Measurements from ENCODE around the gene EGFR. TPM values are rescaled to one million over a fixed set of nuclear protein-coding genes. Genes with fewer than 3 reads are reported as not detected.

The EGFR gene
- polyA plus RNA-seq, 1 of the 3 experiments (the other 2 are of a cell fraction) = 37.6 TPM

DNA sequence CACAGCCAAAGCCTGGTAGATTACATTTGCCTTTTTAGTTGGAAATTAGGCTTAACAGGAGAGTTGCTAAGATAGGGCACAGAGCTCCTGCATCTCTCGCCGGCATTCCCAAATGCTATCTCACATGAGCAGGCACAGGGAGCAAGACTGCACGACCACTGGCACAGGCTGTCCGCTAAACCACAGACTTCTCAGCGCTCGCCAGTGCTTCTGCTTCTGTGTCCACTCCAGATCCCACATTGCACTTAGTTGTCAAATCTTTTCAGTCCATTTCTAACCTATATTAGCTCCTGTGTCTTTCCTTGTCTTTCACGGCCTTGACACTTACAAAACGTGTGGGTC, 138.9 kb downstream of the EGFR start (continued):
- TF ChIP-seq FOXM1 (IDR thresholded peaks at IDR 0.05; ENCODE audit: low read depth) = no peak
- no peak for TF ChIP-seq RXRA (IDR thresholded peaks at IDR 0.05; ENCODE audit: borderline replicate concordance, low read depth)
- TF ChIP-seq, protein P1, sequence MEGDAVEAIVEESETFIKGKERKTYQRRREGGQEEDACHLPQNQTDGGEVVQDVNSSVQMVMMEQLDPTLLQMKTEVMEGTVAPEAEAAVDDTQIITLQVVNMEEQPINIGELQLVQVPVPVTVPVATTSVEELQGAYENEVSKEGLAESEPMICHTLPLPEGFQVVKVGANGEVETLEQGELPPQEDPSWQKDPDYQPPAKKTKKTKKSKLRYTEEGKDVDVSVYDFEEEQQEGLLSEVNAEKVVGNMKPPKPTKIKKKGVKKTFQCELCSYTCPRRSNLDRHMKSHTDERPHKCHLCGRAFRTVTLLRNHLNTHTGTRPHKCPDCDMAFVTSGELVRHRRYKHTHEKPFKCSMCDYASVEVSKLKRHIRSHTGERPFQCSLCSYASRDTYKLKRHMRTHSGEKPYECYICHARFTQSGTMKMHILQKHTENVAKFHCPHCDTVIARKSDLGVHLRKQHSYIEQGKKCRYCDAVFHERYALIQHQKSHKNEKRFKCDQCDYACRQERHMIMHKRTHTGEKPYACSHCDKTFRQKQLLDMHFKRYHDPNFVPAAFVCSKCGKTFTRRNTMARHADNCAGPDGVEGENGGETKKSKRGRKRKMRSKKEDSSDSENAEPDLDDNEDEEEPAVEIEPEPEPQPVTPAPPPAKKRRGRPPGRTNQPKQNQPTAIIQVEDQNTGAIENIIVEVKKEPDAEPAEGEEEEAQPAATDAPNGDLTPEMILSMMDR (IDR thresholded peaks at IDR 0.05) = no peak

DNA sequence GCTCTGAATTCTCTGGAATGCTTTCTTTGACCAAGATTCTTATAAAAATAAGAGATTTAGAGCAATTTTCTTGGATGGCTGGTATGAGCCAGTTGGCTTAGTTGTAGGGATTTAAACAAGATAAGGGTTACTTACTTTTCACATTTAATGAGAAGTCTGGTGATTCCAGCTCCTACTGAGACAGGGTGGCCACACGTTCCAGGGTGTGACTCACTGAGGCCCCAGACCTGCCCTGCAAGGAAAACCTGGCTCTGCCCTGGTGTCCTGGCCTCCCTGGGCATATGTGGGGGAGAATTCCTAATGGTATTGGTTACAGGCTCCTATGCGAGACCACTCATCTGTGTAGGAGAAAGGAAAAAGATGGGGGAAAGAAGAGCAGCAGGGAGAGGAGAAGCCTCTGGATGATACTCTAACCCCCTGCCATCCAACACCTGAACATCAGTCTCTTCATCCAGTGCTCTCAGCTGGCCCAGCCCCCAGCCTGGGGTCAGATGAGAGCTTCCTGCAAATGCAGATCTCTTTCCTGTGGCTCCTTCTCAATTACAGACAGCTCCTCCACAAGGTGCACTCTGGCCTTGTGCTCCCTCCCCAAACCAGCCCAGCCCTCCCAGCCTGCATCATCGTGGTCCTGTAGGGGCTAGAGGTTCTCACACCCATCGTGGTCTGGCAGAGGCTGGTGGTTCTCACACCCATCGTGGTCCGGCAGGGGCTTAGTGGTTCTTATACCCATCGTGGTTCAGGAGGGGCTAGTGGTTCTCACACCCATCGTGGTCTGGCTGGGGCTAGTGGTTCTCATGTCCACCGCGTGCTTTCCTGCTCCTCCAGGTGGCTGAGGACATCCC, 139.9 kb downstream of the EGFR start:
- TF ChIP-seq FOXM1 (IDR thresholded peaks at IDR 0.05; ENCODE audit: low read depth) (no peak), TEAD4 (IDR thresholded peaks at IDR 0.05; ENCODE audit: borderline replicate concordance, insufficient read depth) (no peak), EP300 (IDR thresholded peaks at IDR 0.05; ENCODE audit: borderline replicate concordance in 1 of 2, low read depth in 1 of 2, low read length in 1 of 2) (no peak)
- TF ChIP-seq, protein P2, sequence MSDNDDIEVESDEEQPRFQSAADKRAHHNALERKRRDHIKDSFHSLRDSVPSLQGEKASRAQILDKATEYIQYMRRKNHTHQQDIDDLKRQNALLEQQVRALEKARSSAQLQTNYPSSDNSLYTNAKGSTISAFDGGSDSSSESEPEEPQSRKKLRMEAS (IDR thresholded peaks at IDR 0.05; ENCODE audit: low read depth) = no peak
- TF ChIP-seq, protein P3, sequence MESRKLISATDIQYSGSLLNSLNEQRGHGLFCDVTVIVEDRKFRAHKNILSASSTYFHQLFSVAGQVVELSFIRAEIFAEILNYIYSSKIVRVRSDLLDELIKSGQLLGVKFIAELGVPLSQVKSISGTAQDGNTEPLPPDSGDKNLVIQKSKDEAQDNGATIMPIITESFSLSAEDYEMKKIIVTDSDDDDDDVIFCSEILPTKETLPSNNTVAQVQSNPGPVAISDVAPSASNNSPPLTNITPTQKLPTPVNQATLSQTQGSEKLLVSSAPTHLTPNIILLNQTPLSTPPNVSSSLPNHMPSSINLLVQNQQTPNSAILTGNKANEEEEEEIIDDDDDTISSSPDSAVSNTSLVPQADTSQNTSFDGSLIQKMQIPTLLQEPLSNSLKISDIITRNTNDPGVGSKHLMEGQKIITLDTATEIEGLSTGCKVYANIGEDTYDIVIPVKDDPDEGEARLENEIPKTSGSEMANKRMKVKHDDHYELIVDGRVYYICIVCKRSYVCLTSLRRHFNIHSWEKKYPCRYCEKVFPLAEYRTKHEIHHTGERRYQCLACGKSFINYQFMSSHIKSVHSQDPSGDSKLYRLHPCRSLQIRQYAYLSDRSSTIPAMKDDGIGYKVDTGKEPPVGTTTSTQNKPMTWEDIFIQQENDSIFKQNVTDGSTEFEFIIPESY (IDR thresholded peaks at IDR 0.05; ENCODE audit: borderline replicate concordance, low read depth) = no peak
- H3K27ac ChIP-seq (ENCODE audit: low read depth in 2 of 2, low read length in 1 of 2) = peak overlapping the region in 1 of 2 experiments; percentile 30; a peak in 2 of 4 replicates
- H2AFZ ChIP-seq (ENCODE audit: low read depth) = no peak overlapping the region
- H4K20me1 ChIP-seq (ENCODE audit: insufficient read depth) = no peaks in the 10 kb centered on the region
- H3K4me1 ChIP-seq (ENCODE audit: control insufficient read depth in 1 of 2, insufficient read depth in 2 of 2, low read depth in 1 of 2, low read length in 1 of 2) = peaks cover 4 to 6% of the 10 kb centered on the region in 2 experiments; a peak in 1 of 4 replicates
- no peak overlapping the region for H3K4me2 ChIP-seq
- WGBS (ENCODE audit: low lambda C conversion rate) = 80% methylated on average over 8 of the region's 10 CpGs
- CTCF ChIA-PET = interaction anchor here (1.0 to 1.1 kb wide), 3 partner anchors 15 to 96 kb away, joined by 3 to 5 read pairs (median 3); no protein-coding TSS in a partner anchor
- DNase-seq = no peak
- no peak overlapping the region for H3K9ac ChIP-seq
- peaks cover 84 to 88% of the 10 kb centered on the region in 2 experiments for H3K36me3 ChIP-seq (replicated peaks in 1 of 2; ENCODE audit: control insufficient read depth in 1 of 2, insufficient read depth in 2 of 2, low read length in 1 of 2)
- no peaks in the 10 kb centered on the region for H3K79me2 ChIP-seq (ENCODE audit: insufficient read depth)
- H3K9me3 ChIP-seq = no peaks in the 10 kb centered on the region
- peaks cover 7% of the 10 kb centered on the region for H3F3A ChIP-seq (replicated peaks; ENCODE audit: insufficient read depth)
- H3K27me3 ChIP-seq (ENCODE audit: insufficient read depth) = no peaks in the 10 kb centered on the region
- H3K4me3 ChIP-seq (ENCODE audit: low read depth in 2 of 2, low read length in 1 of 2) = no peak overlapping the region
- POLR2A ChIA-PET = no interaction called here
- H3K9me2 ChIP-seq = no peaks in the 10 kb centered on the region

DNA sequence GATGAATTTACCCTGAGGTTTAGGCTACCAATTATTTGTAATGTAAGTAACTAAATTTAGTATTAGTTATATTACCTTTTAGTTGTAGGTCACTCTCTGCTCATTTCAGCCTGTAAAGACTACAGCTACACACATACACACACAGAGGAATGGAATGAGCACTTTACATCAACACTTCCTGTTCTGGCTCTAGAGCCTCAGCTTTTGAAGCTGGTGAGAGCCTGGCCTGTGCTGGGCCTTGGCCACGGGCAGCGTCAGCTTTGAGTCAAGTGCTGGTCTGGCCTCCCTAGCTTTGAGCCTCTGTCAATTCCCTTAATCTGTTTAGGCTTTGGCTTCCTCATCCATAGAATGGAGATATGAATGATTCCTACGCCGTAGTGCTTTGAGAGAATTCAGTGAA, 141.7 kb downstream of the EGFR start:
- Histone ChIP-seq H3K9me3 (no peaks in the 10 kb centered on the region), H3K9ac (no peak overlapping the region), H3K27ac (ENCODE audit: low read depth in 2 of 2, low read length in 1 of 2) (0 out of 4 replicates have a peak overlapping the region, but pooled peaks of 1 of the 2 experiments have one; percentile 3), H3K4me2 (no peak overlapping the region), H3K9me2 (no peaks in the 10 kb centered on the region), H3K79me2 (ENCODE audit: insufficient read depth) (peaks cover 10% of the 10 kb centered on the region; the same call in 1 of the 2 replicates), H3F3A (replicated peaks; ENCODE audit: insufficient read depth) (peaks cover 7% of the 10 kb centered on the region), H3K4me3 (ENCODE audit: low read depth in 2 of 2, low read length in 1 of 2) (no peak overlapping the region), H2AFZ (ENCODE audit: low read depth) (no peak overlapping the region), H4K20me1 (ENCODE audit: insufficient read depth) (no peaks in the 10 kb centered on the region), H3K36me3 (replicated peaks in 1 of 2; ENCODE audit: control insufficient read depth in 1 of 2, insufficient read depth in 2 of 2, low read length in 1 of 2) (peaks cover 85 to 86% of the 10 kb centered on the region in 2 experiments), H3K27me3 (ENCODE audit: insufficient read depth) (no peaks in the 10 kb centered on the region), H3K4me1 (ENCODE audit: control insufficient read depth in 1 of 2, insufficient read depth in 2 of 2, low read depth in 1 of 2, low read length in 1 of 2) (peaks cover 4 to 6% of the 10 kb centered on the region in 2 experiments; a peak in 1 of 4 replicates)
- WGBS (ENCODE audit: low lambda C conversion rate) = 97% methylated on average over 4 of the region's 4 CpGs
- no peak for TF ChIP-seq RXRA (IDR thresholded peaks at IDR 0.05; ENCODE audit: borderline replicate concordance, low read depth)
- ChIA-PET POLR2A (no interaction called here), CTCF (no interaction called here)
- no peak for DNase-seq

Measured in SK-N-SH (cell line).